Measurements from ENCODE around the gene SDK2.

SDK2 gene

DNA sequence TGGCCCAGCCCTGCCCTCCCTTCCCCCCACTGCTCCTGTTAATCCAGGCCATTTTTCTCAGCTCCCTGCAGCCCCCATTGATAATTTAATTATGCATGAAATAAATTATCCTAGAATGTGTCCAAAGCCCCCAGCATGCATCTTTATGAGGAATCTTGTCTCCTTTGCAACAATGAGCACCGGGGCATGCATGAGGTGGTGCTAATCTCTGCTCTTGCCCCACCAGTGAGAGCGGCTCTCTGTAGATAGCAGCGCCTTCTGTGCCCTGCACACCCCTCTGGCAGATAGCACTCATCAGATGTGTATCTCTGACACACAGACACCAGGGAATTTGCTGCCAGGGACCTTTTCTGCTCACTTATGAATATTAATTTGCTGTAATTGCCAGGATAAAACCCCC, 192.2 kb downstream of the SDK2 start:
- DNase-seq (ENCODE audit: low read depth), result no peak

DNA sequence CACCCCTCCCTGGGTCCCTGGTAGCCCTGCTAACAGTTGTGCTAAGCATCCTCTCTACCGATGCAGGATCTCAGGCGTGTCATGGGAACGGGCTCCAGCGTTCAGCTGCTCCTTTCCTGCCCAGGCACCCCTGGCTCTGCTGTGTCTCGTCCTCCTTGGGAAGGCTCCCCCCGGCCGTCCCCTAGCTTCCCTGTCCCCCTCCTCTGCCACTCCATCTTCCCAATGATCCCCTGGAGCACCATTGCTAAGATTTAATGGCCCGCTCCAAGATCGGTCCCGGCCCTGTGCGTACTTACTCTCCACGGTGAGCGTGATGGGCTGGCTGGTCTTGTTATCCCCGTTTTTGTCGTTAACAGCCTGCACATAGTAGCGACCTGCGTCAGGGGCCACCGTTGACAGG, 196.9 kb downstream of the SDK2 start:
- no peak for DNase-seq (ENCODE audit: low read depth)

DNA sequence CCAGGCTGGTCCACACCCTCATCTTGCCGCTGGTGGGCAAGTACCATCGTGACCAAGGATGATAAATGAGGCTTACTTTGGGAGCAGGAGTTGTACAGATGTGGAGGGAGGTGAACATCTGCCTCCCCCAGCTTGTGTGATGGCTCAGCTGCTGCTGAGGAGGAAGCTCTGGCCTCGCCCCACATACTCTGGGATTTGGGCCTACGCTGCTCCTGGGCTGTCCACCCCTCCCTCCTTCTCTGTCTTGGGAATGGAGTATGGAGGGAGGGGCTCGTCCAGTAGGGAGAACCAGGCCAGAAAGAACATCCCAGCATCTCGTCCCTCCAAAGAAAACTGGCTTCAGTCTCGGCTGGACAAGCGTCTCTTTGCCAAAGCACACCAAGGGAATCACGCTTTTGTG, 197.6 kb downstream of the SDK2 start:
- no peak for DNase-seq (ENCODE audit: low read depth)

- DNase-seq (ENCODE audit: low read depth), result no peak
Measured at GRCh38 chr17:73445466-73445865, 198.8 kb downstream of the SDK2 start.

DNA sequence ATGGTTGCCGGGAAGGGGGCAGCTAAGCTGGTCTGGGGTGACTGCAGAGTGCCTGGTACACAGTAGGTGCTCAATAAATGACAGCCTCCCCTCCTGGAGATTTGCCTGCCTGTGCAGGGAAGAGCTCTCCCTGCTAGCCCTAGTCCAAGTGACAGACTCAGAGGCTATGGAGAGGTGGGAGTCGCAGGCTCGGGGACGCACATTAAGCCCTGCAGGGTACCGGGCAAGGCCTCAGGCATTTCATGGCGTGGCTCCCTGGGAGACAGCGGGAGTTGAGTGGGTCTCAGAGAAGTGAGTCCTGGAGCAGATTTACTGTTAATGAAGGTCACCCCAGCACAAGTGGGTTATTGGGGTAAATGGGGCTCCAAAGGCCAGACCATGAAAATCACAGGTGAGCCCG, 200.2 kb downstream of the SDK2 start:
- DNase-seq (ENCODE audit: low read depth), result no peak

DNA sequence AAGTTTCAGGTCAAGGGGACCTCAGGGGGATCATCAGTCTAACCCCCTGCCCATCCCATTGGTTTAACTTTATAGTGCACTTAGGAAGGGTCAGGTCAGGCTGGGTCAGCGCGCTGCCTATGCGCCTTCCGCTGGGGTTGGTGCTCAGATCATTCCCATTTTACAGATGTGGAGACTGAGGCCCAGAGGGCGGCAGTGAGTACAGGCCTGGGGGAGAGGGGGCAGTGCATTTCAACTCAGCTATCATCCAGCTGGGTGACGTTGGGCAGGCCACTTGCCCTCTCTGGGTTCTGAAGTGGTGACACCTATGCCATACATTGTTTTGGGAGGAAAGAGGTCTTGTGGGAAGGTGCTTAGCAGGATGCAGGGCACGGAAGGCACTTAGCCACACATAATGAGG, 204.6 kb downstream of the SDK2 start:
- no peak for DNase-seq (ENCODE audit: low read depth)

GRCh38 chr17:73437826-73438225, 206.4 kb downstream of the SDK2 start:
- no peak for DNase-seq (ENCODE audit: low read depth)

GRCh38 chr17:73436954-73437353, 207.3 kb downstream of the SDK2 start:
- no peak for DNase-seq (ENCODE audit: low read depth)

DNA sequence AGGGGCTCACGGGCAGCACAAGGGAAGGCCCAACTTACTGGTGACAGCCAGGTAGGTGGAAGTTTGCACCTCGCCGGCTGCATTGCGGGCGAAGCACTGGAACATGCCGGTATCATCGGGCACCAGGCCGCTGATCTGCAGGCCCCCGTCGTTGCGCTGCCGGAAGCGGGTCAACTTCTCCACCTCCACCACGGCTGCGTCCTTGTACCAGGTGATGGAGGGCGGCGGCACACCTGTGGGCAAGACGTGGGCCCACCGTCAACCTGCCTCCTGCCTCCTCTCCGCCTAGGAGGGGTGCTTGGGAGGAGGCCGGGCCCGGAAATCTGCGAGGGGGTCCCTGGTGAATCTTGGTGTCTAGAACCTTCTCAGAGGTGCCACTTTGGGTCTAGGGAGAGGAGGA, 208.8 kb downstream of the SDK2 start:
- no peak for DNase-seq (ENCODE audit: low read depth)

- DNase-seq (ENCODE audit: low read depth), result no peak
Measured at GRCh38 chr17:73434154-73434553, 210.1 kb downstream of the SDK2 start.

GRCh38 chr17:73433501-73433900, 210.7 kb downstream of the SDK2 start:
- DNase-seq (ENCODE audit: low read depth), result no peak

DNA sequence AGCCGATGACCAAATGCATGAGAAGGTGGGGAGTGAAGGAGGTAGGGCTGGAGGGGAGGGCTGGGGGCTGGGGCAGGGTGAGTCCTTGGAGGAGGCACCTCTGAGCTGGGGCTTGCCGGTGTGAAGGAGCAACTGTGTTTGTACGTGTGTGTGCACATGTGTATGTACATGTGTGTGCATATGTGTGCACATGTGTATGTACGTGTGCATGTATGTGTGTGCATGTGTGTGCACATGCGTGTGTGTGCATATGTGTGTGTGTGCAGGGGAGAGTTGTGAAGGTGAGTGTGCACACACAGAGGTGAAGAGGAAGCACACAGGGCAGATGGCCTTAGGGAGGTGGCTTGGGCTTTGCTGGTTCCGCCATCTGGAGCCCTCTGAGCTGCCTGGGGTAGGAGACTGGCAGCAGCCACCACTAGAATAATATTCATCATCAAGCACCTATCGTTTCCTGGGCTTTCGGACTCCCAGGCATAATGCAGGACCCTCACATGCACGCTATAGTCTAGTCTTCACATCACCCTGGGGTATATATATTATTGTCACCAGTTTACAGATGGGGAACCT, 211.5 kb downstream of the SDK2 start:
- DNase-seq (ENCODE audit: low read depth), result no peak

DNA sequence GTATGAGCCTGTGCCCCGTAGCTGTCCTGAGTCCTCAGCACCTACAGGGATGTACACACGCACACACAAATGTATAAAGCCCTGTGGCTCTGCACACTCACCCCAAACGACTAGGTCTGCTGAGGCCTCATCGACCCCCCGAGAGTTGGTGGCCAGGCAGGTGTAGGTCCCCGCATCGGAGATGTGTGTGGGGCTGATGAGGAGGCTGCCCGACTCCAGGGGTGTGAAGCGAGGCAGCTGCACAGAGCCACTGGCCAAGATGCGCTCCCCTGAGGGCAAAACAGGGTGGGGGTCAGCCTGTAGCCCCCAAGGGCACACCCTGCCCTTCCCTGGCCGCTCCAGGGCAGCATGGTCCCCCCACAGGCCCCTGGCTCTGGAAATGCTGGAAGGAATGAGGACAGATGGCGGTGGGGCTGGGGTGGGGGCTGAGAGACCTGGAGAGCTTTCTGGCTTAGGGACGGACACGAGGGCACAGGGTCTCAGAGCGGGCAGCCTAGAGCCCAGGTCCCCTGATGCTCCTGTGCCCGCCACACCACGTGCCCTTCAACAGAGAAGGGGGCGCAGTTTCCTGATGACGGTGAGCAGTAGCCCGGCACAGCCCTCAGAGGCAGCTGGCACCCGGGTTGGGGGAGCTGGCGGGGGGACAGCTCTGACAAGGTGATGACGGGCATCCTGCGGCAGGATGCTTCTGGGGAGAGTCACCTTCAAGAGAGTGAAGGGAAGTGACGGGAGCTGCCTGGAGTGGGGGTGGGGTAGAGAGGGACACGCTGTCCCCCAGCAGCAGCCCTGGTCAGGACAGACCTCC, 212.6 kb downstream of the SDK2 start:
- DNase-seq (ENCODE audit: low read depth), result no peak

DNA sequence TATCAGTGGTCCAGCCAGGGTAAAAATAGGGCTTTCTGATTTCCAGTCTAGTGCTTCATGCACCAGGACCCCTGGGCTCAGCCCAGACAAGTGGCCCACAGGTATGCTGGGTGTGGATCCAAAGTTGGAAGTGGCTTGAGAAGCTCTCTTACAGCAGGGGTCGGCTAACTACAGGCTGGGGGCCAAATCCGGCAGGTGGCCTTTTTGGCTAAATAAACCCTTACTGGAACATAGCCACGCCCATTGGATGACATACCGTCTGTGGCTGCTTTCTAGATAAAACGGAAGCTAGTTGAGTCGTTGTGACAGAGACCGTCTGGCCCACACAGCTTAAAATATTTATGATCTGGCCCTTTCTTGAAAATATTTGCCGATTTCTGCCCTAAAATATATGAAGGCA, 213.4 kb downstream of the SDK2 start:
- DNase-seq (ENCODE audit: low read depth), result no peak

GRCh38 chr17:73430165-73430680, 214.0 kb downstream of the SDK2 start:
- DNase-seq (ENCODE audit: low read depth), result no peak

DNA sequence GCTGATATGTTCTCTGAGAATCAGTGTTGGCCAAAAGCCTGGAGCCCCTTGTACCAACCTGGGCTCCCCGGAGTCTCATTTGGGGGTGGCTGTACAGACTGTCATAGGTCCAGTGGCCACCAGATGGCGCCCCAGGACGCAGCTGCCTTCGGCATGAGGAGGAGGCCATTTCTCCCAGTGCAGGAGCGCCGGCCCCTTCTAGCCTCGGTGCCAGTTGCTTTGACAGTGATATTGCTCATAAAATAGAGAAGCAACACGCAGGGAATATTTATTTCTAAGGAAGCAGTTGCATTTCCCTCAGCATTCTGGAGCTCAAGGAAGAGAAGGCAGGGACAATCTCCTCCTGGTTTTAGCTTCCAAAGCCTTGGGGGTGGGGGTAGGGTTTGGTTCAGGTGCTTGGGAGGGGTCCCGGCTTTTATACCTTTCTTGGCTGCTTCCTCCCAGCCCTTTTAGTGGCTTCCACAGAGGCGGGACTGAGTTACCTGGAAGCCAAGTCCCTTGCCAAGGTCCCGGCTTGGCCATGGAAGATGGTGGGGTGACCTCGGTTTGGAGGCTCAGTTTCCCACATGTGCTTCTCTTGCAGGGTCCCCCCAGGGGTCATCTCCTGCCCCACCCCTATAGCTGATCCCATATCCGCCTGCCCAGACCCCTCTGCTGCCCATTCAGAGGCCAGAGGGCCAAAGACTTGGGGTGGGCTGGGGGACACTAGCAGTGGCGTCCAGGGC, 214.6 kb downstream of the SDK2 start:
- peak; percentile 91 for DNase-seq (ENCODE audit: low read depth)

DNA sequence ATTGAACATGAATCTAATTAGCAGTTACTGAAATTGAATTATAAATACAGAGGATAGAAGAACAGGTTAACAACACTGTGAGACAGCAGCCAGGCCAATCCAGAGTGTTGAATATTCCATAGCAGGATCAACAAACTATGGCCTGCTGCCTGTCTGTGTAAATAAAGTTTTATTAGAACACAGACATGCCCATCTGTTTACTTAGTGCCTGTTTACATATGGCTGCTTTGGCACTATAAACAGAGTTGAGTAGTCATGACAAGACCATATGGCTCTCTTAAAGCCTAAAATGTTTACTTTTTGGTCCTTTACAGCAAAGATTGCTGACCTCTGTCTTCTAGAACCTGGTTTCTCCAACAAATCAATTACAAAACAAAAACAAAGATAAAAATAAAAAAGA, 217.0 kb downstream of the SDK2 start:
- no peak for DNase-seq (ENCODE audit: low read depth)

GRCh38 chr17:73424571-73424970, 219.7 kb downstream of the SDK2 start:
- no peak for DNase-seq (ENCODE audit: low read depth)

GRCh38 chr17:73423806-73424205, 220.4 kb downstream of the SDK2 start:
- DNase-seq (ENCODE audit: low read depth), result no peak

DNA sequence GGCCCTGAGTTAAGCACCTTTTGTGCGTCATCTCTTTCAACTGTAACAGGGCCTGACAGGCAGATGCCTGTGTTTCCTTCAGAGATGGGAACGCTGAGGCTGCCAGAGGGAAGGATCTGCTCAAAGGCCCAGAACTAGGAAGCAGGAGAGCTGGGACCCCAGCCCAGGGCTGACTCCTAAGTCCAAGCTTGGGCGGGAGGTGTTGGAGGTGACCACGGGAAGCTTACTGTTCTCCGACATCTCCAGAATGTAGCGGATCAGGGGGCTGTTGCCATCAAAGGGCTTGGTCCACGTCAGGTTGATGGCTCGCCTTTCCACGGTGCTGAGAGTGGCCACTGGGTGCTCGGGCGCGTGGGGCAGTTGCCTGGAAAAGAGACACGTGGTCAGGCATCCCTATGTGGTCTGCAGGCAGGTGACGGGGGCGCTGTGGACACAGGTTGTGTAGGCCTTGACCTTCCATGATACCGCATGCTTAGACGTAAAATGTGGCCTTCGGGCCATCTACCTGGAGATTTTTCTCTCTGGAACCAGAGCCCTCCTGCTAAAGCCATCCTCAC, 221.0 kb downstream of the SDK2 start:
- DNase-seq (ENCODE audit: low read depth), result no peak

DNA sequence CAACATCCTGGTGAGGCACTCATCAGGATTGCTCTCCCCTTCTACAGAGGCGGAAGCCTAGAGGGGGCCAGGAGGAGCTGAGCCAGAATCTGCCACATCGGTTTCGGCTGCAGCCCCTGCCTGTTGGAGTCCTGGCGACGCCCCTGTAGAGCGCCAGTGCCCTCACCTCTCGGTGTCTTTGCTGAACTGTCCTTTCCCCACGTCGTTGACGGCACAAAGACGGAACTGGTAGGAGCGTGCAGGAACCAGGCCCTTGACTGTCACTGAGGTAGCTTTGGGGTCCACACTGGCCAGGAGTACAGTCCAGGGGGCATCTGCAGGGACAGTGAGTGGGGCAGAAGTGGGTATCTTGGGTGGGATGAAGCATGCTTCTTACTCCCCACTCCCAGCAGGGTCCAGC, 222.1 kb downstream of the SDK2 start:
- DNase-seq (ENCODE audit: low read depth), result no peak

GRCh38 chr17:73420897-73421296, 223.3 kb downstream of the SDK2 start:
- no peak for DNase-seq (ENCODE audit: low read depth)

DNA sequence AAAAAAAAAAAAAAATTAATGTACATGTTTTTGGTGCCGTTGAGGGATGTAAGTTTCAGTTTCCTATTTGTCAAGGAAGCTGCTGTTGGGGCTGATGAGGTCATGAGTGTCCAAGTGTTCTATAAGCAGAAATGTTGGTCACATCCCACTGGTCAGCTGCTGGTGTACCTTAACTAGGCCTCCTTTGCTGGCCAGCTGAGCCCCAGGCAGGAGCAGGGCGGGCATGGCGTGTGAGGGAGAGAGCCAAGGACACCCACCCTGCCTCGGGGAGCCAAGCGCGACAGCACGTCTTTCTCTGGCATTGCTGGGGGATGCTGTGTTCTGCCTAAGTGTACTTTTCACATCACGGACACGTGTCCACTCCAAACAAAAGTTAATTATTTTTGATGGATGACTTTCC, 224.4 kb downstream of the SDK2 start:
- DNase-seq (ENCODE audit: low read depth), result no peak

Measured in stimulated activated CD8-positive, alpha-beta memory T cell treated with anti-CD3 and anti-CD28 coated beads, Interleukin-15, amount 100 ng/mL, for 24 hours (primary cell).